GM19240 (cell line): ENCODE results near the gene NDUFB7.
A peak's percentile ranks its signal among the peaks of the same experiment; 100 is the strongest.
"Not testable (repeated sequence)": the region's sequence is repeated elsewhere in the genome, so short reads cannot be mapped to it uniquely, and the experiment has no call there.

Experiments
- DNase-seq: peaks from one replicate; pipeline ENCODE4 v3.0.0; 2011; ENCODE audit warnings: low spot score; ENCODE audit not compliant: insufficient read length

NDUFB7 gene

GRCh38 chr19:14575428-14575980 is 3.6 kb upstream of the NDUFB7 start:
- DNase-seq = no peak

GRCh38 chr19:14570864-14571527 is 870 bp downstream of the NDUFB7 start:
- DNase-seq = no peak

- DNase-seq = no peak
Measured at GRCh38 chr19:14567079-14567478, 4.8 kb downstream of the NDUFB7 start.

- no peak for DNase-seq
Measured at GRCh38 chr19:14566712-14567077, 5.2 kb downstream of the NDUFB7 start.

GRCh38 chr19:14565765-14566711 is 5.8 kb downstream of the NDUFB7 start:
- no peak for DNase-seq

- DNase-seq = no peak
Measured at GRCh38 chr19:14565298-14565679, 6.6 kb downstream of the NDUFB7 start.

- DNase-seq = not testable (repeated sequence)
Measured at GRCh38 chr19:14564652-14565297, 7.1 kb downstream of the NDUFB7 start.

- DNase-seq = no peak
Measured at GRCh38 chr19:14563989-14564651, 7.7 kb downstream of the NDUFB7 start.

- no peak for DNase-seq
Measured at GRCh38 chr19:14563590-14563926, 8.3 kb downstream of the NDUFB7 start.

- no peak for DNase-seq
Measured at GRCh38 chr19:14562660-14563589, 8.9 kb downstream of the NDUFB7 start.

- DNase-seq = no peak
Measured at GRCh38 chr19:14561847-14562351, 10.0 kb downstream of the NDUFB7 start.

GRCh38 chr19:14561249-14561648 is 10.6 kb downstream of the NDUFB7 start:
- DNase-seq = no peak

- DNase-seq = no peak
Measured at GRCh38 chr19:14560776-14561108, 11.1 kb downstream of the NDUFB7 start.

- DNase-seq = no peak
Measured at GRCh38 chr19:14559916-14560775, 11.7 kb downstream of the NDUFB7 start.

- DNase-seq = no peak
Measured at GRCh38 chr19:14558370-14559066, 13.3 kb downstream of the NDUFB7 start.

GRCh38 chr19:14556662-14557188 is 15.1 kb downstream of the NDUFB7 start:
- DNase-seq = peak; percentile 93

- DNase-seq = no peak
Measured at GRCh38 chr19:14555918-14556661, 15.8 kb downstream of the NDUFB7 start.

GRCh38 chr19:14554382-14554812 is 17.5 kb downstream of the NDUFB7 start:
- DNase-seq = no peak
